Panc1 (cell line): ENCODE measurements around the gene USP3.

ENCODE experiments used
- POLR2AphosphoS5 ChIP-seq: IDR thresholded peaks from 2 replicates; pipeline ENCODE4 v1.6.1; 2012; ENCODE audit warnings: mild to moderate bottlenecking, low read depth, low read length, moderate library complexity
- TCF7L2 ChIP-seq: IDR thresholded peaks from 2 replicates; pipeline ENCODE4 v1.6.1; 2011; ENCODE audit warnings: mild to moderate bottlenecking, low read depth, low read length, inconsistent platforms
- TF ChIP-seq, protein P1 (sequence below): fragments of 450-650 bp; IDR thresholded peaks from 2 replicates; pipeline ENCODE4 v1.5.1; 2017; ENCODE audit warnings: mild to moderate bottlenecking

DNA sequence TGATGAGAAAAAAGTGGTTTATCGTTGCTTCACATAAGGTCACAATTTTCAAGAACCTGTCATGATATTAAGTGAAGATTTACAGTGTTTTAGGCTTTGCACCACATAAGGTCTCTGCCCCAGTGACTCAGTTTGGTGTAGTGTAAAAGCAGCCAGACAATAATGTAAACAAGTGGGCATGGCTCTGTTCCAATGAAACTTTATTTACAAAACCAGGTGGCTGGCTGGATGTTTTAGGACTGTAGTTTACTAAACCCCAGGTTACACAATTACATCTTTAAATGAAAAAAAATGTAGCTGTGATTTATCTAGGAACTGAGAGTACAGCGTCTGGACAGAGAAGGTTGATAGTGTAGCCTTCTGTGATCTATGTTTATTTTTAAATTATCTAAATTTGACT, 83.1 kb downstream of the USP3 start:
- no peak for TF ChIP-seq POLR2AphosphoS5
- TF ChIP-seq, protein P1, sequence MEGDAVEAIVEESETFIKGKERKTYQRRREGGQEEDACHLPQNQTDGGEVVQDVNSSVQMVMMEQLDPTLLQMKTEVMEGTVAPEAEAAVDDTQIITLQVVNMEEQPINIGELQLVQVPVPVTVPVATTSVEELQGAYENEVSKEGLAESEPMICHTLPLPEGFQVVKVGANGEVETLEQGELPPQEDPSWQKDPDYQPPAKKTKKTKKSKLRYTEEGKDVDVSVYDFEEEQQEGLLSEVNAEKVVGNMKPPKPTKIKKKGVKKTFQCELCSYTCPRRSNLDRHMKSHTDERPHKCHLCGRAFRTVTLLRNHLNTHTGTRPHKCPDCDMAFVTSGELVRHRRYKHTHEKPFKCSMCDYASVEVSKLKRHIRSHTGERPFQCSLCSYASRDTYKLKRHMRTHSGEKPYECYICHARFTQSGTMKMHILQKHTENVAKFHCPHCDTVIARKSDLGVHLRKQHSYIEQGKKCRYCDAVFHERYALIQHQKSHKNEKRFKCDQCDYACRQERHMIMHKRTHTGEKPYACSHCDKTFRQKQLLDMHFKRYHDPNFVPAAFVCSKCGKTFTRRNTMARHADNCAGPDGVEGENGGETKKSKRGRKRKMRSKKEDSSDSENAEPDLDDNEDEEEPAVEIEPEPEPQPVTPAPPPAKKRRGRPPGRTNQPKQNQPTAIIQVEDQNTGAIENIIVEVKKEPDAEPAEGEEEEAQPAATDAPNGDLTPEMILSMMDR, result no peak
- TF ChIP-seq TCF7L2, result no peak
